GM19035 (cell line): Measurements from ENCODE around the gene FRAS1.
"Not testable (repeated sequence)": the region's sequence is repeated elsewhere in the genome, so short reads cannot be mapped to it uniquely, and the experiment has no call there.

Experiments used
- ATAC-seq: cut with Tn5 transposase; IDR thresholded peaks from one replicate; pipeline ENCODE4 v1.9.1; 2021; ENCODE audit not compliant: unreplicated experiment

FRAS1 gene

GRCh38 chr4:78165758-78166157 is 108.6 kb downstream of the FRAS1 start:
- ATAC-seq = no peak

- ATAC-seq = no peak
Observed at GRCh38 chr4:78166622-78167021, 109.5 kb downstream of the FRAS1 start.

GRCh38 chr4:78167510-78167909 is 110.4 kb downstream of the FRAS1 start:
- ATAC-seq = no peak

- ATAC-seq = no peak
Observed at GRCh38 chr4:78168029-78168428, 110.9 kb downstream of the FRAS1 start.

- ATAC-seq = no peak
Observed at GRCh38 chr4:78169728-78170127, 112.6 kb downstream of the FRAS1 start.

GRCh38 chr4:78171482-78171881 is 114.4 kb downstream of the FRAS1 start:
- ATAC-seq = no peak

GRCh38 chr4:78174891-78175290 is 117.8 kb downstream of the FRAS1 start:
- no peak for ATAC-seq

GRCh38 chr4:78179196-78179595 is 122.1 kb downstream of the FRAS1 start:
- no peak for ATAC-seq

GRCh38 chr4:78181681-78182234 is 124.6 kb downstream of the FRAS1 start:
- not testable (repeated sequence) for ATAC-seq

- ATAC-seq = no peak
Observed at GRCh38 chr4:78184584-78184983, 127.5 kb downstream of the FRAS1 start.

GRCh38 chr4:78185117-78185516 is 128.0 kb downstream of the FRAS1 start:
- no peak for ATAC-seq

GRCh38 chr4:78186597-78187543 is 129.7 kb downstream of the FRAS1 start:
- no peak for ATAC-seq

- no peak for ATAC-seq
Observed at GRCh38 chr4:78190068-78190467, 132.9 kb downstream of the FRAS1 start.

GRCh38 chr4:78190595-78190994 is 133.5 kb downstream of the FRAS1 start:
- no peak for ATAC-seq

GRCh38 chr4:78197947-78198346 is 140.8 kb downstream of the FRAS1 start:
- no peak for ATAC-seq

GRCh38 chr4:78199984-78200383 is 142.9 kb downstream of the FRAS1 start:
- ATAC-seq = no peak

- ATAC-seq = no peak
Observed at GRCh38 chr4:78200949-78201348, 143.8 kb downstream of the FRAS1 start.

GRCh38 chr4:78204176-78204575 is 147.1 kb downstream of the FRAS1 start:
- ATAC-seq = no peak

GRCh38 chr4:78205591-78205990 is 148.5 kb downstream of the FRAS1 start:
- ATAC-seq = no peak

GRCh38 chr4:78207541-78207940 is 150.4 kb downstream of the FRAS1 start:
- no peak for ATAC-seq

GRCh38 chr4:78207951-78208350 is 150.8 kb downstream of the FRAS1 start:
- no peak for ATAC-seq

- not testable (repeated sequence) for ATAC-seq
Observed at GRCh38 chr4:78208896-78209295, 151.8 kb downstream of the FRAS1 start.
